ENCODE data around the gene RAP1GAP2. TPM values are rescaled to one million over a fixed set of nuclear protein-coding genes. Genes with fewer than 3 reads are reported as not detected.

RAP1GAP2 gene
- total RNA-seq, 1 experiment from 2014 or later = 72.8 TPM

GRCh38 chr17:2782055-2782454, 14.2 kb upstream of the RAP1GAP2 start (continued):
- TF ChIP-seq AR (CRISPR knock-in tag; IDR thresholded peaks at IDR 0.05) (no peak), RELA (CRISPR knock-in tag; IDR thresholded peaks at IDR 0.05; ENCODE audit: borderline replicate concordance) (no peak), NFATC4 (CRISPR knock-in tag; IDR thresholded peaks at IDR 0.05) (no peak), NFYB (CRISPR knock-in tag; conservative IDR thresholded peaks at IDR 0.05; ENCODE audit: low read depth) (no peak)

GRCh38 chr17:2783310-2784030, 12.8 kb upstream of the RAP1GAP2 start:
- POLR2A ChIA-PET = no interaction called here
- Mint-ChIP-seq H3K27ac (no peak overlapping the region), H3K36me3 (no peaks in the 10 kb centered on the region), H3K27me3 (ENCODE audit: low read depth) (no peaks in the 10 kb centered on the region), H3K4me1 (peaks cover 4% of the 10 kb centered on the region), H3K4me3 (no peak overlapping the region), H3K9me3 (no peaks in the 10 kb centered on the region)
- TF ChIP-seq AR (CRISPR knock-in tag; IDR thresholded peaks at IDR 0.05) = no peak
- no peak for TF ChIP-seq NR3C1 (CRISPR knock-in tag; conservative IDR thresholded peaks at IDR 0.05; ENCODE audit: low read depth)
- TF ChIP-seq HMGXB4 (CRISPR knock-in tag; IDR thresholded peaks at IDR 0.05) = no peak
- no peak for TF ChIP-seq TEAD1 (CRISPR knock-in tag; IDR thresholded peaks at IDR 0.05)
- TF ChIP-seq ELF4 (CRISPR knock-in tag; IDR thresholded peaks at IDR 0.05; ENCODE audit: low read depth) = no peak
- TF ChIP-seq PRDM15 (CRISPR knock-in tag; IDR thresholded peaks at IDR 0.05) = no peak
- no peak for TF ChIP-seq MYBL2 (CRISPR knock-in tag; IDR thresholded peaks at IDR 0.05)
- TF ChIP-seq TCF7 (CRISPR knock-in tag; IDR thresholded peaks at IDR 0.05; ENCODE audit: low read depth) = no peak
- no peak for TF ChIP-seq MLX (CRISPR knock-in tag; IDR thresholded peaks at IDR 0.05)
- TF ChIP-seq FOXK1 (CRISPR knock-in tag; IDR thresholded peaks at IDR 0.05) = no peak
- TF ChIP-seq GTF2I (CRISPR knock-in tag; conservative IDR thresholded peaks at IDR 0.05) = no peak
- CTCF ChIA-PET = interaction anchor here (1.2 kb wide), 1 partner anchor 32 kb away, joined by 4 read pairs; no protein-coding TSS in a partner anchor
- DNase-seq (ENCODE audit: low spot score) (no peak), ATAC-seq (no peak)
